IgD-negative memory B cell (primary cell): ENCODE measurements around the gene ACOT6. TPM values are rescaled to one million over a fixed set of nuclear protein-coding genes. Genes with fewer than 3 reads are reported as not detected.
"Not testable (repeated sequence)": the region's sequence is repeated elsewhere in the genome, so short reads cannot be mapped to it uniquely, and the experiment has no call there.

ENCODE experiments used
- H3K27ac Mint-ChIP-seq, 3 donors: one replicate each; pipeline ENCODE4 v1.8.0; 2020 to 2022; ENCODE audit warnings: mild to moderate bottlenecking in 3 of 3, mixed read lengths in 3 of 3, moderate library complexity in 1 of 3
- H3K27me3 Mint-ChIP-seq: one replicate; pipeline ENCODE4 v1.8.0; 2021; ENCODE audit warnings: mixed read lengths
- H3K36me3 Mint-ChIP-seq: one replicate; pipeline ENCODE4 v1.8.0; 2020; ENCODE audit warnings: mild to moderate bottlenecking, mixed read lengths
- H3K4me1 Mint-ChIP-seq, 3 donors: one replicate each; pipeline ENCODE4 v1.8.0; 2020 to 2022; ENCODE audit warnings: mixed read lengths in 3 of 3, mild to moderate bottlenecking in 1 of 3
- H3K4me3 Mint-ChIP-seq, 4 donors: one replicate each; pipeline ENCODE4 v1.8.0; 2020 to 2022; ENCODE audit warnings: mild to moderate bottlenecking in 4 of 4, mixed read lengths in 4 of 4, moderate library complexity in 3 of 4
- H3K9me3 Mint-ChIP-seq, 3 donors: one replicate each; pipeline ENCODE4 v1.8.0; 2020 to 2021; ENCODE audit warnings: mixed read lengths in 3 of 3, mild to moderate bottlenecking in 1 of 3
- polyA plus RNA-seq: library from polyadenylated mRNA; unstranded; fragments of 300-500 nt; fragmentation: Illumina TruSeq; gene quantifications from one replicate; pipeline ENCODE4 v1.2.3, GENCODE V29; 2021

Gene ACOT6
- polyA plus RNA-seq, 1 donor from 2014 or later: not detected

- H3K27ac Mint-ChIP-seq: no peak overlapping the region
These were observed 43.5 kb downstream of the ACOT6 start for GRCh38 chr14:73655851-73656250.

DNA sequence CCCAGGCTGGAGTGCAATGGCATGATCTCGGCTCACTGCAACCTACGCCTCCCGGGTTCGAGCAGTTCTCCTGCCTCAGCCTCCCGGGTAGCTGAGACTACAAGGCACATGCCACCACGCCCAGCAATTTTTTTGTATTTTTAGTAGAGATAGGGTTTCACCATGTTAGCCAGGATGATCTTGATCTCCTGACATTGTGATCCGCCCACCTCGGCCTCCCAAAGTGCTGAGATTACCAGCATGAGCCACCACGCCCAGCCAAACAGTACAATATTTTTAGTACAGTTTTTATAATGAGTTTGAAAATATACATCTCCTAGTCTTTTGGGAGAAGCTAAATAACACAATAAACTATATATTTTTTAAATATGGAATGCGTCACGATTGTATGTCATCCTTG lies 46.9 kb downstream of the ACOT6 start:
- H3K27me3 Mint-ChIP-seq, H3K4me3 Mint-ChIP-seq, H3K4me1 Mint-ChIP-seq, H3K27ac Mint-ChIP-seq, H3K9me3 Mint-ChIP-seq, H3K36me3 Mint-ChIP-seq: not testable (repeated sequence)

More at GRCh38 chr14:73655851-73656250, 43.5 kb downstream of the ACOT6 start:
- H3K27me3 Mint-ChIP-seq: no peaks in the 10 kb centered on the region
- H3K9me3 Mint-ChIP-seq: no peaks in the 10 kb centered on the region
- H3K4me1 Mint-ChIP-seq: no peaks in the 10 kb centered on the region
- peaks cover 6% of the 10 kb centered on the region for H3K36me3 Mint-ChIP-seq
- H3K4me3 Mint-ChIP-seq: no peak overlapping the region

DNA sequence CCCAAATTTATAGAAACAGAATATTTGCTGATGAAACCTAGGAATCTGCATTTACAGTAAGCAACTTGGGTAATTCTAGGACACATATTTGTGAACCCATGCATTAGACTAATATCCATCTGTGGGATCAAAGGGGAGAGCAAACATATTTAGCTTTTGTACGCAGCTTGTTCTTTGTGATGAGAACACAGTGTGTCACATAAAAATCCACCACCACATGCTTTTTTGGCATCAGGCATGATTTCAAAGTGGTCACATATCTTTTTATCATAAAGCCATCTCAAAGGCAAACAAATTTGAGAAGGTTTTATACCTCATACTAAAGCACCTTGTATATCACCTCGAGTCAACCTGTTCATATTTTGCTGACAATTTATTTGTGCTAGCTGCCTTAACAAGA lies 48.2 kb downstream of the ACOT6 start:
- H3K4me1 Mint-ChIP-seq: no peaks in the 10 kb centered on the region
- peaks cover 6% of the 10 kb centered on the region for H3K36me3 Mint-ChIP-seq
- no peaks in the 10 kb centered on the region for H3K27me3 Mint-ChIP-seq
- no peak overlapping the region for H3K4me3 Mint-ChIP-seq
- H3K27ac Mint-ChIP-seq: no peak overlapping the region
- no peaks in the 10 kb centered on the region for H3K9me3 Mint-ChIP-seq

- H3K4me3 Mint-ChIP-seq: no peak overlapping the region
These were observed 49.6 kb downstream of the ACOT6 start for GRCh38 chr14:73661872-73662271.

DNA sequence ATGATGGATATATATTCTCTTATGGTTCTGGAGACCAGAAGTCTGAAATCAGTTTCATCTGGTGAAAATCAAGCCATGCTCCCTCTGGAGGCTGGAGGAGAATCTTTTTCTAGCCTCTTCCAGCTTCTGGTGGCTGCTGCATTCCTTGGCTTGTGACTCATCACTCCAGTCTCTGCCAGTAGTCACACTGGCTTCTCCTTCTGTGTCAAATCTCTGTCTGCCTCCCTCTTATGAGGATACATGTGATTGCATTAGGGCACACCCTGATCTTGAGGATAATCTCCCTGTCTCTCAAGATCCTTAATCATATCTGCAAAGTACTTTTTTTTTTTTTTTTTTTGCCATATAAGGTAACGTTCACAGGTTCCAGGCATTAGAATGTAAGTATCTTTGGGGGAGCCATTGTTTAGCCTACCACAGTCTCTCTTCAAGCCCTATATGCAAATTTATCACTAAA lies 50.2 kb downstream of the ACOT6 start:
- Mint-ChIP-seq H3K27ac (no peak overlapping the region), H3K9me3 (no peaks in the 10 kb centered on the region), H3K4me3 (no peak overlapping the region), H3K4me1 (peaks cover 0 to 1% (median 0%) of the 10 kb centered on the region in 3 donors), H3K27me3 (no peaks in the 10 kb centered on the region), H3K36me3 (peaks cover 8% of the 10 kb centered on the region)

More at GRCh38 chr14:73661872-73662271, 49.6 kb downstream of the ACOT6 start:
- H3K4me1 Mint-ChIP-seq: peaks cover 0 to 1% (median 0%) of the 10 kb centered on the region in 3 donors
- H3K36me3 Mint-ChIP-seq: peaks cover 8% of the 10 kb centered on the region
- no peaks in the 10 kb centered on the region for H3K9me3 Mint-ChIP-seq
- no peak overlapping the region for H3K27ac Mint-ChIP-seq
- no peaks in the 10 kb centered on the region for H3K27me3 Mint-ChIP-seq

DNA sequence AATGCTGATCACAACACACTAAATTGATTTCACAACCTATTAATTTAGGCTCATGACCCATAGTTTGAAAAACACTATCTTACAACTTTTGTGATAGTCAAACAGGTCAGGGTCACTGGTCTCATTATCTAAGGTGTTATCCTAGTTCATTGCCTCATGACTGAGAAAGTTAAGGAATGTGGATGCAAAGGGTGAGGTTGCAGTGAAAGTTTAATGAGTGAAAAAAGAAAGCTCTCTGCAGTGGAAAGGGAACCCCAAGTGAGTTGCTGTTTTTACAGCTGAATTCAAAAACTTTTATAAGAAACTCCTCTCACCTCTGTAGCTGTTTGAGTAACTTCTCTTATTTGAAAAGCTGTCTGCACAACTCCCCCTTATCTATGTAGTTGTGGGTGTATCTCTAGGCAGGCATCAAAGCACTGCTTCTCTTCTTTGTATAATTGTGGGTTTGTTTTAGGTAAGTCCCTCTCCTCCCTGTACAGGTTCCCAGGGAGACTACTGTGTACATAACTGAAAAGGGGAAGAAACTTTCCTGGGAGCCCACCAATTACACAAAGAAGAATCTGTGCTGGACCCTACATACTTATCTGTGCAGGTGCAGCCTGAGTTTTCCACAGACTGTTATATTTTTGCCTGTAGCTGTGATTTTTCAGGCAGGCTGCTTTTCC lies 51.4 kb downstream of the ACOT6 start:
- Mint-ChIP-seq H3K4me3 (no peak overlapping the region), H3K4me1 (peaks cover 0 to 1% (median 0%) of the 10 kb centered on the region in 3 donors), H3K9me3 (no peaks in the 10 kb centered on the region), H3K36me3 (peaks cover 9% of the 10 kb centered on the region), H3K27me3 (no peaks in the 10 kb centered on the region), H3K27ac (no peak overlapping the region)

- no peak overlapping the region for H3K4me3 Mint-ChIP-seq
- H3K4me1 Mint-ChIP-seq: peaks cover 0 to 1% (median 0%) of the 10 kb centered on the region in 3 donors
- H3K27ac Mint-ChIP-seq: no peak overlapping the region
- H3K9me3 Mint-ChIP-seq: no peaks in the 10 kb centered on the region
- peaks cover 8% of the 10 kb centered on the region for H3K36me3 Mint-ChIP-seq
- H3K27me3 Mint-ChIP-seq: no peaks in the 10 kb centered on the region
These were observed 52.8 kb downstream of the ACOT6 start for GRCh38 chr14:73665130-73665529.

GRCh38 chr14:73666583-73666982 lies 54.3 kb downstream of the ACOT6 start:
- no peak overlapping the region for H3K4me3 Mint-ChIP-seq
- H3K27ac Mint-ChIP-seq: no peak overlapping the region
- H3K36me3 Mint-ChIP-seq: peaks cover 8% of the 10 kb centered on the region
- no peaks in the 10 kb centered on the region for H3K27me3 Mint-ChIP-seq
- no peaks in the 10 kb centered on the region for H3K9me3 Mint-ChIP-seq
- peaks cover 0 to 1% (median 0%) of the 10 kb centered on the region in 3 donors for H3K4me1 Mint-ChIP-seq

GRCh38 chr14:73667854-73668253 lies 55.5 kb downstream of the ACOT6 start:
- no peak overlapping the region for H3K27ac Mint-ChIP-seq
- no peaks in the 10 kb centered on the region for H3K27me3 Mint-ChIP-seq

More at GRCh38 chr14:73667854-73668253, 55.5 kb downstream of the ACOT6 start:
- peaks cover 0 to 1% (median 0%) of the 10 kb centered on the region in 3 donors for H3K4me1 Mint-ChIP-seq
- H3K36me3 Mint-ChIP-seq: peaks cover 4% of the 10 kb centered on the region
- H3K4me3 Mint-ChIP-seq: no peak overlapping the region
- no peaks in the 10 kb centered on the region for H3K9me3 Mint-ChIP-seq

Other genes starting within 250 kb of the ACOT6 start
- gene NUMB, start 154.0 kb upstream of the ACOT6 start, polyA plus RNA-seq: 58.3 TPM
- 20.8 TPM for gene RIOX1, start 121.6 kb upstream of the ACOT6 start, polyA plus RNA-seq
- gene ACOT1, start 75.4 kb upstream of the ACOT6 start, polyA plus RNA-seq: 3.7 TPM
- gene HEATR4, start 53.6 kb upstream of the ACOT6 start, polyA plus RNA-seq: 0.34 TPM
- 25.0 TPM for gene ACOT2, start 43.3 kb upstream of the ACOT6 start, polyA plus RNA-seq
- 2.4 TPM for gene ACOT4, start 20.6 kb upstream of the ACOT6 start, polyA plus RNA-seq
- 3.9 TPM for gene DNAL1, start 32.5 kb downstream of the ACOT6 start, polyA plus RNA-seq
- 20.9 TPM for gene PNMA1, start 101.9 kb downstream of the ACOT6 start, polyA plus RNA-seq
- gene PTGR2, start 239.3 kb downstream of the ACOT6 start, polyA plus RNA-seq: 2.0 TPM